Adipose tissue (tissue), 3 donors: ENCODE measurements around the gene MYL12A. TPM values are rescaled to one million over a fixed set of nuclear protein-coding genes. Genes with fewer than 3 reads are reported as not detected.
A peak's percentile ranks its signal among the peaks of the same experiment; 100 is the strongest.
"Not testable (repeated sequence)": the region's sequence is repeated elsewhere in the genome, so short reads cannot be mapped to it uniquely, and the experiment has no call there.

Experiments used
- H3K27ac ChIP-seq: one replicate; pipeline ENCODE4 v1.5.1; 2013; ENCODE audit warnings: low read depth, low read length
- WGBS, 3 donors: extraction: QIAGEN DNeasy Blood & Tissue Kit; methylation state at CpG; one replicate each; pipeline ENCODE4 v1.1.7; 2013; 5-methylcytosine and 5-hydroxymethylcytosine counted together
- polyA plus RNA-seq, 3 donors: library from polyadenylated mRNA; stranded (reverse); fragments of 200-250 nt; gene quantifications; one replicate each; pipeline ENCODE4 v1.2.3, GENCODE V29; 2013
- donor health status: healthy with polysubstance abuse.
- donor health status: Bipolar disorder and iron deficiency.
- donor health status: healthy.

Gene MYL12A
- polyA plus RNA-seq, 3 donors: 194 to 633 (median 496) TPM

GRCh38 chr18:3220868-3221267 is 26.7 kb upstream of the MYL12A start:
- WGBS, 3 donors: 89 to 95% (median 90%) methylated on average over 4 of the region's 4 CpGs
- H3K27ac ChIP-seq: not testable (repeated sequence)

GRCh38 chr18:3221496-3221895 is 26.1 kb upstream of the MYL12A start:
- WGBS, 3 donors: 93 to 96% (median 95%) methylated on average over 6 of the region's 6 CpGs
- no peak overlapping the region for H3K27ac ChIP-seq

- H3K27ac ChIP-seq: no peak overlapping the region
- 56 to 70% (median 57%) methylated on average over 1 of the region's 1 CpG for WGBS, 3 donors
Measured at GRCh38 chr18:3223356-3223755, 24.2 kb upstream of the MYL12A start.

- no peak overlapping the region for H3K27ac ChIP-seq
- WGBS, 3 donors: 80 to 99% (median 81%) methylated on average over 3 of the region's 3 CpGs
Measured at GRCh38 chr18:3224223-3224622, 23.4 kb upstream of the MYL12A start.

- WGBS, 3 donors: 30 to 99% (median 92%) methylated on average over 3 of the region's 3 CpGs
- H3K27ac ChIP-seq: no peak overlapping the region
Measured at GRCh38 chr18:3225588-3225987, 22.0 kb upstream of the MYL12A start.

GRCh38 chr18:3226048-3226447 is 21.6 kb upstream of the MYL12A start:
- 88 to 94% (median 94%) methylated on average over 6 of the region's 6 CpGs for WGBS, 3 donors

GRCh38 chr18:3230401-3231334 is 16.9 kb upstream of the MYL12A start:
- no peak overlapping the region for H3K27ac ChIP-seq
- 82 to 90% (median 87%) methylated on average over 9 of the region's 9 CpGs for WGBS, 3 donors

More at GRCh38 chr18:3226048-3226447, 21.6 kb upstream of the MYL12A start:
- H3K27ac ChIP-seq: no peak overlapping the region

- no peak overlapping the region for H3K27ac ChIP-seq
- WGBS, 3 donors: 50 to 90% (median 60%) methylated on average over 1 of the region's 1 CpG
Measured at GRCh38 chr18:3233004-3233403, 14.6 kb upstream of the MYL12A start.

- H3K27ac ChIP-seq: no peak overlapping the region
- 46 to 92% (median 91%) methylated on average over 4 of the region's 4 CpGs for WGBS, 3 donors
Measured at GRCh38 chr18:3233433-3234168, 14.0 kb upstream of the MYL12A start.

- H3K27ac ChIP-seq: no peak overlapping the region
- WGBS, 3 donors: 50 to 57% (median 55%) methylated on average over 5 of the region's 5 CpGs
Measured at GRCh38 chr18:3234457-3234856, 13.1 kb upstream of the MYL12A start.

GRCh38 chr18:3235846-3236245 is 11.8 kb upstream of the MYL12A start:
- WGBS, 3 donors: 95 to 100% (median 97%) methylated on average over 2 of the region's 2 CpGs
- no peak overlapping the region for H3K27ac ChIP-seq

GRCh38 chr18:3236470-3236869 is 11.1 kb upstream of the MYL12A start:
- H3K27ac ChIP-seq: no peak overlapping the region
- WGBS, 3 donors: 70 to 86% (median 85%) methylated on average over 4 of the region's 4 CpGs

GRCh38 chr18:3238742-3239141 is 8.9 kb upstream of the MYL12A start:
- WGBS, 3 donors: 89 to 95% (median 91%) methylated on average over 2 of the region's 2 CpGs

GRCh38 chr18:3245185-3245564 is 2.4 kb upstream of the MYL12A start:
- WGBS, 3 donors: 48 to 73% (median 61%) methylated on average over 1 of the region's 1 CpG
- H3K27ac ChIP-seq: no peak overlapping the region

More at GRCh38 chr18:3238742-3239141, 8.9 kb upstream of the MYL12A start:
- no peak overlapping the region for H3K27ac ChIP-seq

GRCh38 chr18:3245853-3246634 is 1.6 kb upstream of the MYL12A start:
- WGBS, 3 donors: 4 to 6% (median 6%) methylated on average over 29 of the region's 29 CpGs
- peak overlapping the region; percentile 55 for H3K27ac ChIP-seq

- H3K27ac ChIP-seq: peak overlapping the region; percentile 56
- 10 to 22% (median 15%) methylated on average over 23 of the region's 23 CpGs for WGBS, 3 donors
Measured at GRCh38 chr18:3246635-3247239, 864 bp upstream of the MYL12A start.

GRCh38 chr18:3248062-3248657 is 559 bp downstream of the MYL12A start:
- peak overlapping the region; percentile 100 for H3K27ac ChIP-seq
- WGBS, 3 donors: 0% methylated on average over 22 of the region's 22 CpGs
